Measurements from ENCODE around the gene NRG3.
"Not testable (repeated sequence)": the region's sequence is repeated elsewhere in the genome, so short reads cannot be mapped to it uniquely, and the experiment has no call there.

Gene NRG3

GRCh38 chr10:82986216-82986615 is 1111.2 kb downstream of the NRG3 start:
- Histone ChIP-seq H3K4me3 (replicated peaks; ENCODE audit: insufficient read depth, low read length) (no peak overlapping the region), H3K27me3 (ENCODE audit: insufficient read depth, poor library complexity, severe bottlenecking) (no peaks in the 10 kb centered on the region), H3K27ac (replicated peaks) (no peak overlapping the region)
- DNase-seq (ENCODE audit: low read depth in 1 of 2, low spot score in 1 of 2) = no peak
- TF ChIP-seq GABPA (IDR thresholded peaks at IDR 0.05; ENCODE audit: low read depth) = no peak
- no peak for TF ChIP-seq POLR2AphosphoS5 (IDR thresholded peaks at IDR 0.05; ENCODE audit: low read depth)
- no peak for TF ChIP-seq CTCF (IDR thresholded peaks at IDR 0.05; ENCODE audit: insufficient read depth, low read length)
- TF ChIP-seq, protein P1, sequence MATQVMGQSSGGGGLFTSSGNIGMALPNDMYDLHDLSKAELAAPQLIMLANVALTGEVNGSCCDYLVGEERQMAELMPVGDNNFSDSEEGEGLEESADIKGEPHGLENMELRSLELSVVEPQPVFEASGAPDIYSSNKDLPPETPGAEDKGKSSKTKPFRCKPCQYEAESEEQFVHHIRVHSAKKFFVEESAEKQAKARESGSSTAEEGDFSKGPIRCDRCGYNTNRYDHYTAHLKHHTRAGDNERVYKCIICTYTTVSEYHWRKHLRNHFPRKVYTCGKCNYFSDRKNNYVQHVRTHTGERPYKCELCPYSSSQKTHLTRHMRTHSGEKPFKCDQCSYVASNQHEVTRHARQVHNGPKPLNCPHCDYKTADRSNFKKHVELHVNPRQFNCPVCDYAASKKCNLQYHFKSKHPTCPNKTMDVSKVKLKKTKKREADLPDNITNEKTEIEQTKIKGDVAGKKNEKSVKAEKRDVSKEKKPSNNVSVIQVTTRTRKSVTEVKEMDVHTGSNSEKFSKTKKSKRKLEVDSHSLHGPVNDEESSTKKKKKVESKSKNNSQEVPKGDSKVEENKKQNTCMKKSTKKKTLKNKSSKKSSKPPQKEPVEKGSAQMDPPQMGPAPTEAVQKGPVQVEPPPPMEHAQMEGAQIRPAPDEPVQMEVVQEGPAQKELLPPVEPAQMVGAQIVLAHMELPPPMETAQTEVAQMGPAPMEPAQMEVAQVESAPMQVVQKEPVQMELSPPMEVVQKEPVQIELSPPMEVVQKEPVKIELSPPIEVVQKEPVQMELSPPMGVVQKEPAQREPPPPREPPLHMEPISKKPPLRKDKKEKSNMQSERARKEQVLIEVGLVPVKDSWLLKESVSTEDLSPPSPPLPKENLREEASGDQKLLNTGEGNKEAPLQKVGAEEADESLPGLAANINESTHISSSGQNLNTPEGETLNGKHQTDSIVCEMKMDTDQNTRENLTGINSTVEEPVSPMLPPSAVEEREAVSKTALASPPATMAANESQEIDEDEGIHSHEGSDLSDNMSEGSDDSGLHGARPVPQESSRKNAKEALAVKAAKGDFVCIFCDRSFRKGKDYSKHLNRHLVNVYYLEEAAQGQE (IDR thresholded peaks at IDR 0.05; ENCODE audit: insufficient replicate concordance, low read depth) = no peak
- no peak for TF ChIP-seq SPI1 (IDR thresholded peaks at IDR 0.05; ENCODE audit: borderline replicate concordance, low read depth)

GRCh38 chr10:83006479-83006878 is 1131.5 kb downstream of the NRG3 start:
- H3K27ac ChIP-seq (replicated peaks); H3K27me3 ChIP-seq (ENCODE audit: insufficient read depth, poor library complexity, severe bottlenecking); DNase-seq (ENCODE audit: low read depth in 1 of 2, low spot score in 1 of 2); H3K4me3 ChIP-seq (replicated peaks; ENCODE audit: insufficient read depth, low read length): not testable (repeated sequence)

GRCh38 chr10:83007510-83007909 is 1132.5 kb downstream of the NRG3 start:
- Histone ChIP-seq H3K4me3 (replicated peaks; ENCODE audit: insufficient read depth, low read length) (no peak overlapping the region), H3K27me3 (ENCODE audit: insufficient read depth, poor library complexity, severe bottlenecking) (no peaks in the 10 kb centered on the region), H3K27ac (replicated peaks) (no peak overlapping the region)
- DNase-seq (ENCODE audit: low read depth in 1 of 2, low spot score in 1 of 2) = no peak
- TF ChIP-seq CTCF (IDR thresholded peaks at IDR 0.05; ENCODE audit: insufficient read depth, low read length) = no peak

DNA sequence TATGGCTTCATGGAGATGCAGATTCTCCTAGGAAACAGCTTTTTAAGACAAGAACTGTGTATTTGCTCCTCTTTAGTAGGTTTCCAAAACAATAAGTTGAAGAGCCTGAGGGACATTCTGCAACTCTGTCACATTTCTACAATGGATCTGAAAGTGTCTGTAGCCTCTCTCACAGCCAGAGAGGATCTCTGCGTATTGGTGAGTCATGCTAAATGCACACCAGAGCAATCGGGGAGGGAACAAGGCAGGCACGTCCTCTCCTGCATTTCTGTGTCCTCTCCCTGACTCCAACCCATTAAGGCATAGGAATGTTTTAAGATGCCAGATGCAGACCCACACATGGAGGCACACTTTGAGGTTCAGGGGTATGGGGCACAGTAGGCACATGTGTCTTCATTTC is 1137.9 kb downstream of the NRG3 start:
- no peak for DNase-seq (ENCODE audit: low read depth in 1 of 2, low spot score in 1 of 2)
- TF ChIP-seq GABPA (IDR thresholded peaks at IDR 0.05; ENCODE audit: low read depth) = no peak
- TF ChIP-seq, protein P1 (IDR thresholded peaks at IDR 0.05; ENCODE audit: insufficient replicate concordance, low read depth) = no peak
- no peak for TF ChIP-seq POLR2AphosphoS5 (IDR thresholded peaks at IDR 0.05; ENCODE audit: low read depth)

DNA sequence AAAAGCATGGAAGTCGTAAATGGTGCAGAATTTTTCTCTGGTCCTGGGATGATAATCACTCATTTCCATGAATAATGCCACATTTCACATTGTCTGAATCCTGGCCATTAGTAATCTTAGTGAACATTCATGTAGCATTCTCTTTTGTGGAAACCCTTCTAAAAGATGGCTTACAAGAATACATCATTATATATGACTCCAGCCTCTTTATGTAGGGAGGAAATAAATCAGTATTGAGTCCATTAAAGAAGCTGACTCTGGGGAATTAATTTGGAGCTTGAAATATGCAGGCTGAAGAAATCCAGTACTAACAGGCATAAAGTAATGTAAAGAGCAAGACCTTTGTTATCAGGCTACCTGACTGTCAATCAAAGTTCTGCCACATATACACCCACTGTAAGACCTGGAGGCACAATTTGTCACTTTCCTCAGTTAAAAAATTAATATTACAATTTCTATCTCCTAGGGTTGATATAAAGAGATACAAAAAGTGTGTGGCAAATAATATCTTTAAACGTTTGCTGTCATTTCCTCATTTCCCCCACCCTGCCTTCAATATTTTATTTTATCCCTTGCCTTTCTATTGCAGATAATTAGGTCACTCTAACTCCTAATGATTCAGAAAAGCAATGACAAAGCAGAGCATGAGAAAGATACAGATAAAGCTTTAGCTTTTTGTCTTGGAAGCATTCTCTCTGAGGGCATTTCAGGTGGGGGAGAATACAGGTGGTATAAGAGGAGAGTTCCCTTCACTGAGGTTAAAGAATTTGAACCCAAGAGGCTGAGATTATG is 1142.3 kb downstream of the NRG3 start:
- Histone ChIP-seq H3K27me3 (ENCODE audit: insufficient read depth, poor library complexity, severe bottlenecking) (no peaks in the 10 kb centered on the region), H3K27ac (replicated peaks) (no peak overlapping the region), H3K4me3 (replicated peaks; ENCODE audit: insufficient read depth, low read length) (no peak overlapping the region)
- DNase-seq (ENCODE audit: low read depth in 1 of 2, low spot score in 1 of 2) = no peak
- TF ChIP-seq CTCF (IDR thresholded peaks at IDR 0.05; ENCODE audit: insufficient read depth, low read length) = no peak
- no peak for TF ChIP-seq SPI1 (IDR thresholded peaks at IDR 0.05; ENCODE audit: borderline replicate concordance, low read depth)
- no peak for TF ChIP-seq GABPA (IDR thresholded peaks at IDR 0.05; ENCODE audit: low read depth)
- TF ChIP-seq, protein P1 (IDR thresholded peaks at IDR 0.05; ENCODE audit: insufficient replicate concordance, low read depth) = no peak
- no peak for TF ChIP-seq POLR2AphosphoS5 (IDR thresholded peaks at IDR 0.05; ENCODE audit: low read depth)

More for the DNA sequence above, 1137.9 kb downstream of the NRG3 start:
- Histone ChIP-seq H3K4me3 (replicated peaks; ENCODE audit: insufficient read depth, low read length) (no peak overlapping the region), H3K27me3 (ENCODE audit: insufficient read depth, poor library complexity, severe bottlenecking) (no peaks in the 10 kb centered on the region), H3K27ac (replicated peaks) (no peak overlapping the region)
